ENCODE data around the gene ATP5F1D. TPM values are rescaled to one million over a fixed set of nuclear protein-coding genes. Genes with fewer than 3 reads are reported as not detected.

The ATP5F1D gene
- total and polyA plus RNA-seq, 2 of the 13 experiments (the other 11 are each of a cell fraction or from before 2014, with no cell fraction given): 39.4 to 78.7 TPM

GRCh38 chr19:1248139-1248785 lies 6.7 kb downstream of the ATP5F1D start, which contains the start of gene MIDN (continued):
- 0 out of 2 replicates have a peak, but pooled peaks have one; percentile 20 for TF ChIP-seq ZNF646 (CRISPR knock-in tag; IDR thresholded peaks at IDR 0.05)
- no peak for TF ChIP-seq ZNF326 (CRISPR knock-in tag; IDR thresholded peaks at IDR 0.05; ENCODE audit: borderline replicate concordance)
- TF ChIP-seq CREB1 (IDR thresholded peaks at IDR 0.05): 0 out of 2 replicates have a peak, but pooled peaks have one; percentile 34
- no peak for TF ChIP-seq CREB1 (CRISPR knock-in tag; IDR thresholded peaks at IDR 0.05)
- no peak for TF ChIP-seq CREM (IDR thresholded peaks at IDR 0.05)
- no peak for TF ChIP-seq CREM (CRISPR knock-in tag; IDR thresholded peaks at IDR 0.05)
- TF ChIP-seq PRDM10 (CRISPR knock-in tag; IDR thresholded peaks at IDR 0.05; ENCODE audit: low read depth): peak; percentile 19; the same call in 1 of the 2 replicates
- TF ChIP-seq AGO1 (IDR thresholded peaks at IDR 0.05; ENCODE audit: low read depth, low read length, poor library complexity, severe bottlenecking): peak; percentile 63
- TF ChIP-seq ZNF20 (CRISPR knock-in tag; IDR thresholded peaks at IDR 0.05): 0 out of 2 replicates have a peak, but pooled peaks have one; percentile 67
- TF ChIP-seq AKNA (CRISPR knock-in tag; IDR thresholded peaks at IDR 0.05; ENCODE audit: borderline replicate concordance): no peak
- peak; percentile 20; the same call in 1 of the 2 replicates for TF ChIP-seq ZNF414 (CRISPR knock-in tag; IDR thresholded peaks at IDR 0.05)
- TF ChIP-seq EHMT2 (IDR thresholded peaks at IDR 0.05; ENCODE audit: borderline replicate concordance, low read depth, low read length): no peak
- TF ChIP-seq GPN1 (CRISPR knock-in tag; IDR thresholded peaks at IDR 0.05; ENCODE audit: borderline replicate concordance): no peak

Data from HepG2 (cell line).